ENCODE data around the gene SFXN2.

Gene SFXN2

DNA sequence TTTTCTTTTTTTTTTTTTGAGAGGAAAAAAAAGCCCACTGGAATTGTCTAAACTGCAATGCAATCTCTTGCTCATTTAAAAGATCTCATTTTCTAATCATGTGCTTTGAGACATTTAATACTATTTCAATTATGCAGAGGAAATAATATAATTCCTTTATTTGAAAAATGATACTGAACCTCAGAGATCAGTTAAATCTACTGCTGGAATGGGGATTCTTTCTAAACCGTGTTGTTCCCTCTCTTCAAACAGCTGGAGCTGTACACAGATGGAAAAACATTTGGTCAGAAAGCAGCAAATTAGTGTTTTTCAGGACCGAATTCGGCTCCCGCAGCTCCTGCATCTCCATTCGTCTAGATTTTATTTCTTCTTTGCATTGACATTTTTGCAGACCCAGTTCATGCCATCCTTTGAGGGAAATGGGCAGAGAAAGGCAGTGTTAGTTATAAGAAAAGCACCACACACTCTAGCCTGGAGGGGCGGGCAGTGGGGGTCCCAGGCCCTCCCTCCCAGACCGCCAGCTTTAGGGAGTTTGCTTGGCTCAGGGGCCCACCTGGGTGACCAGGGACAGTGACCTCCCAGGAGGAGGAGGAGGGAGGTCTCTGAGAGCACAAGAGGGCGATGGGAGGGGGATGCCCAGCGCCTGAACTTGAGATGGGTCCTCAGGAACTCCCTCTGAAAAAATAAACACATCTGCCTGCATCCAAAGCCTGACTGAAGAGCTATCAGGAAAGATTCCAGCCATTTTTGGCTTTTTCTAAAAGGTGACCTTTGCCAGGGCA lies 37.7 kb upstream of the SFXN2 start:
- Histone ChIP-seq H3K4me2 (ENCODE audit: low read length) (peak overlapping the region; percentile 44), H3K27ac (ENCODE audit: low read depth, low read length) (no peak overlapping the region), H3K79me2 (ENCODE audit: control insufficient read depth, low read length) (no peaks in the 10 kb centered on the region), H3K27me3 (ENCODE audit: control insufficient read depth, low read length) (no peaks in the 10 kb centered on the region), H3F3A (ENCODE audit: control insufficient read depth, insufficient read depth) (peaks cover 7% of the 10 kb centered on the region), H3K4me3 (ENCODE audit: low read length) (no peak overlapping the region), H3K4me1 (ENCODE audit: control insufficient read depth, low read length) (peaks cover 35% of the 10 kb centered on the region), H4K20me1 (ENCODE audit: control insufficient read depth, insufficient read depth, low read depth, low read length) (no peaks in the 10 kb centered on the region), H3K36me3 (ENCODE audit: control insufficient read depth, low read length) (no peaks in the 10 kb centered on the region; the same call in 1 of the 2 replicates), H3K9me2 (replicated peaks; ENCODE audit: control insufficient read depth, low read length) (no peaks in the 10 kb centered on the region), H3K9me3 (ENCODE audit: control insufficient read depth, insufficient read depth, low read length) (no peaks in the 10 kb centered on the region)
- TF ChIP-seq EZH2phosphoT487 (IDR thresholded peaks at IDR 0.05; ENCODE audit: borderline replicate concordance, low read length): no peak
- TF ChIP-seq, protein P1, sequence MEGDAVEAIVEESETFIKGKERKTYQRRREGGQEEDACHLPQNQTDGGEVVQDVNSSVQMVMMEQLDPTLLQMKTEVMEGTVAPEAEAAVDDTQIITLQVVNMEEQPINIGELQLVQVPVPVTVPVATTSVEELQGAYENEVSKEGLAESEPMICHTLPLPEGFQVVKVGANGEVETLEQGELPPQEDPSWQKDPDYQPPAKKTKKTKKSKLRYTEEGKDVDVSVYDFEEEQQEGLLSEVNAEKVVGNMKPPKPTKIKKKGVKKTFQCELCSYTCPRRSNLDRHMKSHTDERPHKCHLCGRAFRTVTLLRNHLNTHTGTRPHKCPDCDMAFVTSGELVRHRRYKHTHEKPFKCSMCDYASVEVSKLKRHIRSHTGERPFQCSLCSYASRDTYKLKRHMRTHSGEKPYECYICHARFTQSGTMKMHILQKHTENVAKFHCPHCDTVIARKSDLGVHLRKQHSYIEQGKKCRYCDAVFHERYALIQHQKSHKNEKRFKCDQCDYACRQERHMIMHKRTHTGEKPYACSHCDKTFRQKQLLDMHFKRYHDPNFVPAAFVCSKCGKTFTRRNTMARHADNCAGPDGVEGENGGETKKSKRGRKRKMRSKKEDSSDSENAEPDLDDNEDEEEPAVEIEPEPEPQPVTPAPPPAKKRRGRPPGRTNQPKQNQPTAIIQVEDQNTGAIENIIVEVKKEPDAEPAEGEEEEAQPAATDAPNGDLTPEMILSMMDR (IDR thresholded peaks at IDR 0.05; ENCODE audit: low read depth, low read length, poor library complexity, severe bottlenecking): no peak

- Histone ChIP-seq H3K9me3 (ENCODE audit: control insufficient read depth, insufficient read depth, low read length) (no peaks in the 10 kb centered on the region), H3K36me3 (ENCODE audit: control insufficient read depth, low read length) (peaks cover 2% of the 10 kb centered on the region; the same call in 1 of the 2 replicates), H3K4me3 (ENCODE audit: low read length) (no peak overlapping the region), H3K4me1 (ENCODE audit: control insufficient read depth, low read length) (peaks cover 35% of the 10 kb centered on the region), H3K79me2 (ENCODE audit: control insufficient read depth, low read length) (no peaks in the 10 kb centered on the region), H3K27ac (ENCODE audit: low read depth, low read length) (no peak overlapping the region), H3K9me2 (replicated peaks; ENCODE audit: control insufficient read depth, low read length) (no peaks in the 10 kb centered on the region), H3K4me2 (ENCODE audit: low read length) (no peak overlapping the region), H3F3A (ENCODE audit: control insufficient read depth, insufficient read depth) (peaks cover 7% of the 10 kb centered on the region), H3K27me3 (ENCODE audit: control insufficient read depth, low read length) (no peaks in the 10 kb centered on the region), H4K20me1 (ENCODE audit: control insufficient read depth, insufficient read depth, low read depth, low read length) (no peaks in the 10 kb centered on the region)
- TF ChIP-seq EZH2phosphoT487 (IDR thresholded peaks at IDR 0.05; ENCODE audit: borderline replicate concordance, low read length): no peak
- TF ChIP-seq, protein P1 (IDR thresholded peaks at IDR 0.05; ENCODE audit: low read depth, low read length, poor library complexity, severe bottlenecking): no peak
These were observed 36.9 kb upstream of the SFXN2 start for GRCh38 chr10:102677331-102678067.

- Histone ChIP-seq H3K9me3 (ENCODE audit: control insufficient read depth, insufficient read depth, low read length) (no peaks in the 10 kb centered on the region), H3K4me1 (ENCODE audit: control insufficient read depth, low read length) (peaks cover 35% of the 10 kb centered on the region), H3K9me2 (replicated peaks; ENCODE audit: control insufficient read depth, low read length) (no peaks in the 10 kb centered on the region), H3K79me2 (ENCODE audit: control insufficient read depth, low read length) (no peaks in the 10 kb centered on the region), H3K4me3 (ENCODE audit: low read length) (no peak overlapping the region), H3K36me3 (ENCODE audit: control insufficient read depth, low read length) (peaks cover 2% of the 10 kb centered on the region; the same call in 1 of the 2 replicates), H3F3A (ENCODE audit: control insufficient read depth, insufficient read depth) (peaks cover 7% of the 10 kb centered on the region), H3K27me3 (ENCODE audit: control insufficient read depth, low read length) (no peaks in the 10 kb centered on the region), H3K4me2 (ENCODE audit: low read length) (no peak overlapping the region), H3K27ac (ENCODE audit: low read depth, low read length) (no peak overlapping the region), H4K20me1 (ENCODE audit: control insufficient read depth, insufficient read depth, low read depth, low read length) (no peaks in the 10 kb centered on the region)
- TF ChIP-seq, protein P1 (IDR thresholded peaks at IDR 0.05; ENCODE audit: low read depth, low read length, poor library complexity, severe bottlenecking): no peak
- TF ChIP-seq EZH2phosphoT487 (IDR thresholded peaks at IDR 0.05; ENCODE audit: borderline replicate concordance, low read length): no peak
These were observed 36.4 kb upstream of the SFXN2 start for GRCh38 chr10:102678068-102678400.
